B cell (primary cell): ENCODE measurements around the gene SMG7. TPM values are rescaled to one million over a fixed set of nuclear protein-coding genes. Genes with fewer than 3 reads are reported as not detected.
A peak's percentile ranks its signal among the peaks of the same experiment; 100 is the strongest.

Experiments used
- ATAC-seq: fragments of 200-7000 bp; cut with Tn5 transposase; one replicate; pipeline ENCODE4 v1.10.0; 2021; ENCODE audit warnings: low read depth, mild to moderate bottlenecking, moderate number of reproducible peaks, moderate library complexity
- CTCF ChIA-PET: fragments of 350-600 bp; sonication (Branson Sonifier 250); formaldehyde crosslinking; loops from one replicate; lab custom pipeline; 2021; ENCODE audit warnings: antibody characterized with exemption, inconsistent platforms; lab: Charles Lee
- POLR2A ChIA-PET: fragments of 350-600 bp; sonication (Branson Sonifier 250); formaldehyde crosslinking; loops from one replicate; lab custom pipeline; 2021; ENCODE audit warnings: antibody characterized with exemption; lab: Charles Lee
- DNase-seq: peaks from one replicate; pipeline ENCODE4 v3.0.0; 2013
- H2AFZ ChIP-seq: 2 replicates; pipeline ENCODE4 v1.6.1; 2012; ENCODE audit warnings: mild to moderate bottlenecking, low read depth, low read length; ENCODE audit not compliant: insufficient read depth, poor library complexity, severe bottlenecking
- H3K27ac ChIP-seq, 2 donors: 1 replicate in 1 of 2; 2 replicates in 1 of 2; pipeline ENCODE4 v1.5.1; 2012 to 2013; ENCODE audit warnings: low read length in 2 of 2, mild to moderate bottlenecking in 2 of 2, moderate library complexity in 1 of 2
- H3K27me3 ChIP-seq, 4 experiments: fragments of 200-600 bp in 1 of 4; sonication (generic) in 1 of 4; replicated peaks in 1 of 4; 1 replicate in 2 of 4; 2 replicates in 2 of 4; pipeline versions ENCODE4 v1.6.1 to v1.7.0; 2013 to 2016; ENCODE audit warnings: low read length in 3 of 4, mild to moderate bottlenecking in 2 of 4, mixed read lengths in 1 of 4, moderate library complexity in 1 of 4; ENCODE audit not compliant: insufficient read depth in 4 of 4, control insufficient read depth in 3 of 4; ENCODE audit errors: control extremely low read depth in 1 of 4
- H3K36me3 ChIP-seq, 2 experiments: replicated peaks in 1 of 2; 1 replicate in 1 of 2; 2 replicates in 1 of 2; pipeline versions ENCODE4 v1.6.1 to v1.7.1; 2013; ENCODE audit warnings: low read length in 1 of 2; ENCODE audit not compliant: insufficient read depth in 2 of 2, control insufficient read depth in 1 of 2; ENCODE audit errors: control extremely low read depth in 1 of 2, extremely low read depth in 1 of 2
- H3K4me1 ChIP-seq, 2 donors: fragments of 200-600 bp in 1 of 2; sonication (generic) in 1 of 2; 1 replicate in 1 of 2; 2 replicates in 1 of 2; pipeline versions ENCODE4 v1.5.1 to v1.6.1; 2013 to 2017; ENCODE audit warnings: low read length in 2 of 2; ENCODE audit not compliant: control insufficient read depth in 2 of 2, insufficient read depth in 2 of 2
- H3K4me2 ChIP-seq: replicated peaks from 2 replicates; pipeline ENCODE3; 2012; ENCODE audit warnings: mild to moderate bottlenecking, low read depth, low read length; ENCODE audit not compliant: poor library complexity, severe bottlenecking
- H3K4me3 ChIP-seq, 5 experiments: fragments of 200-600 bp in 1 of 5; sonication (generic) in 1 of 5; 1 replicate in 3 of 5; 2 replicates in 2 of 5; pipeline versions ENCODE4 v1.5.1 to v1.7.0; 2011 to 2016; ENCODE audit warnings: low read length in 4 of 5, mild to moderate bottlenecking in 4 of 5, low read depth in 2 of 5, control low read depth in 1 of 5, moderate library complexity in 1 of 5; ENCODE audit not compliant: insufficient read depth in 1 of 5; ENCODE audit errors: control extremely low read depth in 1 of 5, extremely low read depth in 1 of 5
- H3K79me2 ChIP-seq: fragments of 200-600 bp; sonication (generic); one replicate; pipeline ENCODE4 v1.6.0; 2016; ENCODE audit warnings: low read length; ENCODE audit not compliant: control insufficient read depth, insufficient read depth
- H3K9ac ChIP-seq: fragments of 200-600 bp; sonication (generic); 2 replicates; pipeline ENCODE4 v1.6.1; 2017; ENCODE audit warnings: mild to moderate bottlenecking, low read length, moderate library complexity
- H3K9me3 ChIP-seq, 3 donors: one replicate each; pipeline versions ENCODE4 v1.6.1 to v1.7.1; 2013; ENCODE audit warnings: low read length in 2 of 3; ENCODE audit not compliant: control insufficient read depth in 2 of 3, insufficient read depth in 1 of 3; ENCODE audit errors: control extremely low read depth in 1 of 3
- H4K20me1 ChIP-seq: 2 replicates; pipeline ENCODE4 v1.6.0; 2012; ENCODE audit warnings: mild to moderate bottlenecking, low read length; ENCODE audit not compliant: insufficient read depth, control insufficient read depth, poor library complexity, severe bottlenecking
- H3K27ac Mint-ChIP-seq: one replicate; pipeline ENCODE4 v1.8.0; 2021; ENCODE audit warnings: mixed read lengths
- H3K27me3 Mint-ChIP-seq: one replicate; pipeline ENCODE4 v1.8.0; 2021; ENCODE audit warnings: mixed read lengths
- H3K4me1 Mint-ChIP-seq: one replicate; pipeline ENCODE4 v1.8.0; 2021; ENCODE audit warnings: mixed read lengths
- H3K4me3 Mint-ChIP-seq: one replicate; pipeline ENCODE4 v1.8.0; 2021; ENCODE audit warnings: mixed read lengths
- H3K9me3 Mint-ChIP-seq: one replicate; pipeline ENCODE4 v1.8.0; 2022; ENCODE audit warnings: mixed read lengths; ENCODE audit not compliant: insufficient read depth
- CTCF ChIP-seq: fragments of 200-600 bp; IDR thresholded peaks from one replicate; pipeline ENCODE4 v1.8.0; 2022; ENCODE audit warnings: antibody characterized with exemption, mild to moderate bottlenecking
- EZH2 ChIP-seq: IDR thresholded peaks from 2 replicates; pipeline ENCODE4 v1.6.1; 2012; ENCODE audit warnings: borderline replicate concordance, low read depth, mild to moderate bottlenecking, moderate library complexity, low read length; ENCODE audit not compliant: insufficient read depth, poor library complexity, severe bottlenecking
- WGBS: methylation state at CpG from one replicate; pipeline ENCODE4 v1.1.5; 2013; ENCODE audit warnings: missing lambda C conversion rate; ENCODE audit not compliant: insufficient coverage; 5-methylcytosine and 5-hydroxymethylcytosine counted together
- intact Hi-C: fragments of 100-400 bp; cut with micrococcal nuclease; formaldehyde crosslinking; loops from one replicate; pipeline ENCODE4 v1.10.0; 2022
- polyA plus RNA-seq: library from polyadenylated mRNA; depleted of rRNA; stranded (reverse); fragments of >200 nt; gene quantifications from 2 replicates; pipeline ENCODE4 v1.2.3, GENCODE V29; 2012
- total RNA-seq, 2 donors: library from RNA; stranded (reverse); fragments of 120-200 nt in 1 of 2; gene quantifications; 1 replicate in 1 of 2; 2 replicates in 1 of 2; pipeline versions ENCODE4 v1.2.3 to v1.2.4, GENCODE V29; 2013 to 2022

SMG7 gene
- total and polyA plus RNA-seq, 2 donors (not counting 1 experiment from before 2014, with no cell fraction given) = 20.8 to 73.3 TPM

DNA sequence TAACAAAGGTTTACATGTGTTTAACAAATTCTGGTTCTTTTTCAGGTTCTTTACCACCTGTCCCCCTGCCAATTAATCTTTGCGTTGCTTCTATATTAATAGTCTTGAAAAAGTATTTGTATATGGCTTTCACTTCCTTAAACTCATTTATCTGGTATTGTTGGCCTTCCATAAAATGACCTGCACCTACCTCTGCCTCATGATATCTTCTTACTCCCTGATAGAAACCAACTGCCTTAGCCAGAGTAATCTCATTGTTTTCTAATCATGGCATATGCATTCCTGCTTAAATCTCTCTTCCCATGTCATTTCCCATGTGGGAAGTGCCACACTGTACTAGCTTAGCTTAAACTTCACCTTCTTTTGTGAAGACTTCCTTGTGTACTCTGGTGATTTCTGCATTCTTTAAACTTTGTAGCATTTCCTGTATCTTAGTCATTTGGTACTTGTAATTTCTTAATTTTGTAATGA, 8.7 kb downstream of the SMG7 start:
- H3K9me3 Mint-ChIP-seq = no peaks in the 10 kb centered on the region
- peaks cover 59% of the 10 kb centered on the region for H4K20me1 ChIP-seq
- H3K27ac ChIP-seq = peak overlapping the region in 1 of 2 donors; percentile 56
- H3K9me3 ChIP-seq = no peaks in the 10 kb centered on the region
- H3K36me3 ChIP-seq = peaks cover 0 to 1% of the 10 kb centered on the region in 2 experiments
- peaks cover 44 to 59% of the 10 kb centered on the region in 2 donors for H3K4me1 ChIP-seq
- H3K27me3 Mint-ChIP-seq = no peaks in the 10 kb centered on the region
- H2AFZ ChIP-seq = no peak overlapping the region
- H3K4me1 Mint-ChIP-seq = peaks cover 65% of the 10 kb centered on the region
- no CpG with 5 or more reads among the region's 1 CpG for WGBS
- H3K79me2 ChIP-seq = peaks cover 100% of the 10 kb centered on the region
- H3K4me3 ChIP-seq = peak overlapping the region in 1 of 5 experiments; percentile 18
- H3K4me3 Mint-ChIP-seq = peak overlapping the region; percentile 36
- no peaks in the 10 kb centered on the region for H3K27me3 ChIP-seq
- intact Hi-C loops = loop anchor here (2.0 kb wide), 1 partner anchor 14 kb away; no protein-coding TSS in a partner anchor
- ChIA-PET CTCF (no interaction called here), POLR2A (no interaction called here)
- H3K4me2 ChIP-seq = peak overlapping the region; percentile 50
- peak overlapping the region; percentile 51 for H3K27ac Mint-ChIP-seq
- H3K9ac ChIP-seq = peak overlapping the region; percentile 30
- TF ChIP-seq CTCF (no peak), EZH2 (no peak)
- ATAC-seq (peak; percentile 69), DNase-seq (peak; percentile 54)

DNA sequence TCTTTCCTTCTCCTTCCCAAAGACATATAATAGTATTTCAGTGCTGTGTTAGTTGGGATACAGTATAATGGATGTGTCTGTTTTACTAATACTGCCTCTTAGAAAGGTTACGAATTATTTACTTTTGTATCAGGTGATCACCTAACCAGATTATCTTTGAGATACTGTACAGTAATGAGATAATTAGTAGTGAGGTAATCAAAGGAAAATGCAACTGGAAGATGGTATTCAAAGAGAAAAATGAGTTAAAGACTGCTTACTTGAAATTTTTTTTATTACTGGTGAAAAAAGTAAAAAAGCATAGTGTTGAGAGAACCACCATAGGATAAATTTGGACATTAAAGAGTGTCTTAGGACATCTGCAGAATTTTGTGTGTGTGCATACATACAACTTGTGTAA, 10.9 kb downstream of the SMG7 start:
- no peaks in the 10 kb centered on the region for H3K9me3 Mint-ChIP-seq
- WGBS = no CpG with 5 or more reads among the region's 1 CpG
- H3K27me3 Mint-ChIP-seq = no peaks in the 10 kb centered on the region
- H3K27me3 ChIP-seq = no peaks in the 10 kb centered on the region
- no peaks in the 10 kb centered on the region for H3K9me3 ChIP-seq
- peaks cover 68% of the 10 kb centered on the region for H4K20me1 ChIP-seq
- TF ChIP-seq EZH2 (no peak), CTCF (no peak)
- peaks cover 74% of the 10 kb centered on the region for H3K4me1 Mint-ChIP-seq
- no peak overlapping the region for H3K9ac ChIP-seq
- POLR2A ChIA-PET = no interaction called here
- no peak overlapping the region for H3K4me2 ChIP-seq
- peaks cover 100% of the 10 kb centered on the region for H3K79me2 ChIP-seq
- H3K4me3 ChIP-seq = no peak overlapping the region
- DNase-seq = no peak
- H3K27ac Mint-ChIP-seq = no peak overlapping the region
- intact Hi-C loops = no loop called here
- H3K27ac ChIP-seq = no peak overlapping the region
- CTCF ChIA-PET = no interaction called here
- no peak for ATAC-seq
- H3K4me3 Mint-ChIP-seq = no peak overlapping the region
- H2AFZ ChIP-seq = no peak overlapping the region
- H3K36me3 ChIP-seq = peaks cover 0 to 1% of the 10 kb centered on the region in 2 experiments
- peaks cover 51 to 54% of the 10 kb centered on the region in 2 donors for H3K4me1 ChIP-seq
